HCT116 (cell line): ENCODE data around the gene NUBPL. TPM values are rescaled to one million over a fixed set of nuclear protein-coding genes. Genes with fewer than 3 reads are reported as not detected.

Source experiments
- ATAC-seq: fragments of 200-7000 bp; cut with Tn5 transposase; 2 replicates; pipeline ENCODE4 v1.9.1; 2020; ENCODE audit warnings: mild to moderate bottlenecking, moderate library complexity
- BruUV-seq: library from RNA; stranded (reverse); fragments of 400-500 nt; replicated peaks from 2 replicates; lab custom pipeline; 2021; lab: Mats Ljungman, UMichigan
- CTCF ChIA-PET: fragments of 300-600 bp; sonication (Branson Sonifier 250); formaldehyde crosslinking; loops from one replicate; lab custom pipeline; 2021; ENCODE audit warnings: antibody characterized with exemption; lab: Charles Lee
- POLR2A ChIA-PET: fragments of 300-600, 350-600 bp; sonication (Branson Sonifier 250); formaldehyde crosslinking; loops from one replicate; lab custom pipeline; 2021; ENCODE audit warnings: antibody characterized with exemption; lab: Charles Lee
- RAD21 ChIA-PET, 2 experiments: fragments of 300-600 bp; sonication (Branson Sonifier 250); formaldehyde crosslinking; loops; one replicate each; lab custom pipeline; 2023; ENCODE audit warnings: low total read pairs in 2 of 2; ENCODE audit not compliant: uncharacterized antibody in 2 of 2, unreplicated experiment in 2 of 2, low non-redundant PET in 1 of 2; lab: Charles Lee
- DNase-seq: peaks from one replicate; pipeline ENCODE4 v3.0.0-alpha.2; 2010; ENCODE audit warnings: low read depth, low spot score
- H2AFZ ChIP-seq: fragments of 200-600 bp; shearing (Covaris generic), sonication (generic); 2 replicates; pipeline ENCODE4 v1.6.1; 2017; ENCODE audit warnings: low read depth, mixed run types, mixed read lengths, antibody characterized with exemption, low read length; ENCODE audit not compliant: poor library complexity, severe bottlenecking
- H3K27ac ChIP-seq: 2 replicates; pipeline ENCODE4 v1.5.1; 2012; ENCODE audit warnings: low read depth, low read length
- H3K27me3 ChIP-seq: fragments of 200-600 bp; sonication (generic); 2 replicates; pipeline ENCODE4 v1.6.1; 2016; ENCODE audit warnings: mixed run types, low read length, mixed read lengths; ENCODE audit not compliant: insufficient read depth
- H3K36me3 ChIP-seq, 2 experiments: fragments of 200-500 bp in 1 of 2; fragments of 200-600 bp in 1 of 2; sonication (Bioruptor generic) in 1 of 2; sonication (generic) in 1 of 2; 2 replicates each; pipeline versions ENCODE4 v1.5.1 to v1.6.1; 2014 to 2016; ENCODE audit warnings: low read length in 2 of 2, inconsistent platforms in 1 of 2, mixed read lengths in 1 of 2, mixed run types in 1 of 2; ENCODE audit not compliant: insufficient read depth in 2 of 2, control insufficient read depth in 1 of 2
- H3K4me1 ChIP-seq, 2 experiments: fragments of 200-600 bp in 1 of 2; sonication (generic) in 1 of 2; 2 replicates each; pipeline versions ENCODE4 v1.5.1 to v1.6.1; 2012 to 2017; ENCODE audit warnings: low read length in 2 of 2, inconsistent platforms in 1 of 2, mild to moderate bottlenecking in 1 of 2, mixed read lengths in 1 of 2, mixed run types in 1 of 2, moderate library complexity in 1 of 2; ENCODE audit not compliant: insufficient read depth in 2 of 2, control insufficient read depth in 1 of 2
- H3K4me2 ChIP-seq: fragments of 200-600 bp; sonication (generic); 2 replicates; pipeline ENCODE4 v1.6.1; 2017; ENCODE audit warnings: mixed run types, low read length, mixed read lengths
- H3K4me3 ChIP-seq, 2 experiments: fragments of 200-600 bp in 1 of 2; sonication (generic) in 1 of 2; replicated peaks in 1 of 2; 2 replicates each; pipeline ENCODE4 v1.5.1; 2011 to 2016; ENCODE audit warnings: low read length in 2 of 2, control low read depth in 1 of 2, low read depth in 1 of 2, mild to moderate bottlenecking in 1 of 2, mixed read lengths in 1 of 2, mixed run types in 1 of 2
- H3K79me2 ChIP-seq: fragments of 200-600 bp; sonication (generic); 2 replicates; pipeline ENCODE4 v1.6.1; 2017; ENCODE audit warnings: mild to moderate bottlenecking, mixed run types, low read length, moderate library complexity, mixed read lengths; ENCODE audit not compliant: insufficient read depth
- H3K9ac ChIP-seq: fragments of 200-600 bp; sonication (generic); 2 replicates; pipeline ENCODE4 v1.6.1; 2016; ENCODE audit warnings: low read length, mixed read lengths
- H3K9me2 ChIP-seq: fragments of 200-600 bp; sonication (generic), shearing (Covaris generic); 2 replicates; pipeline ENCODE4 v1.6.1; 2017; ENCODE audit warnings: mixed run types, mild to moderate bottlenecking, moderate library complexity; ENCODE audit not compliant: insufficient read depth
- H3K9me3 ChIP-seq, 2 experiments: fragments of 200-500 bp in 1 of 2; fragments of 200-600 bp in 1 of 2; sonication (Bioruptor generic) in 1 of 2; sonication (generic) in 1 of 2; 2 replicates each; pipeline ENCODE4 v1.6.1; 2014 to 2017; ENCODE audit warnings: low read length in 2 of 2, mixed read lengths in 2 of 2, inconsistent platforms in 1 of 2, low read depth in 1 of 2, mild to moderate bottlenecking in 1 of 2, mixed run types in 1 of 2, moderate library complexity in 1 of 2; ENCODE audit not compliant: control insufficient read depth in 1 of 2, insufficient read depth in 1 of 2
- H4K20me1 ChIP-seq: fragments of 200-600 bp; sonication (generic), shearing (Covaris generic); 2 replicates; pipeline ENCODE4 v1.6.1; 2017; ENCODE audit warnings: mixed run types, mild to moderate bottlenecking, moderate library complexity; ENCODE audit not compliant: insufficient read depth
- CTCF ChIP-seq, 3 experiments: fragments of 200-600 bp in 1 of 3; sonication (generic) in 1 of 3; IDR thresholded peaks in 2 of 3; conservative IDR thresholded peaks in 1 of 3; 2 replicates each; pipeline ENCODE4 v1.5.1; 2012 to 2017; ENCODE audit warnings: low read depth in 2 of 3, low read length in 2 of 3, antibody characterized with exemption in 1 of 3, borderline replicate concordance in 1 of 3, control low read depth in 1 of 3, mild to moderate bottlenecking in 1 of 3, mixed read lengths in 1 of 3, mixed run types in 1 of 3, moderate library complexity in 1 of 3; ENCODE audit not compliant: insufficient read depth in 1 of 3
- ELF1 ChIP-seq: IDR thresholded peaks from 2 replicates; pipeline ENCODE4 v1.6.1; 2012; ENCODE audit warnings: low read depth, borderline replicate concordance
- EZH2phosphoT487 ChIP-seq: fragments of 200-600 bp; IDR thresholded peaks from 2 replicates; pipeline ENCODE4 v1.6.1; 2018; ENCODE audit warnings: antibody characterized with exemption, borderline replicate concordance
- FOSL1 ChIP-seq: IDR thresholded peaks from 2 replicates; pipeline ENCODE4 v1.6.1; 2012; ENCODE audit warnings: low read depth
- POLR2A ChIP-seq: IDR thresholded peaks from 2 replicates; pipeline ENCODE4 v1.7.0; 2011; ENCODE audit warnings: borderline replicate concordance; ENCODE audit not compliant: insufficient read depth, insufficient read length; ENCODE audit errors: extremely low read depth
- REST ChIP-seq: IDR thresholded peaks from 2 replicates; pipeline ENCODE4 v1.6.1; 2012; ENCODE audit warnings: low read depth
- SP1 ChIP-seq: IDR thresholded peaks from 2 replicates; pipeline ENCODE4 v1.6.1; 2012; ENCODE audit warnings: low read depth
- SRF ChIP-seq: IDR thresholded peaks from 2 replicates; pipeline ENCODE4 v1.6.1; 2012; ENCODE audit warnings: low read depth
- TCF7L2 ChIP-seq: IDR thresholded peaks from 2 replicates; pipeline ENCODE4 v1.7.0; 2011; ENCODE audit warnings: borderline replicate concordance, inconsistent platforms; ENCODE audit not compliant: insufficient read depth, insufficient read length; ENCODE audit errors: extremely low read depth
- YY1 ChIP-seq: IDR thresholded peaks from 2 replicates; pipeline ENCODE4 v1.6.1; 2011; ENCODE audit warnings: low read length, low read depth, moderate library complexity, mild to moderate bottlenecking; ENCODE audit not compliant: insufficient replicate concordance; ENCODE audit errors: extremely low read depth
- intact Hi-C: fragments of 100-400 bp; cut with micrococcal nuclease; formaldehyde crosslinking; loops from 2 replicates; pipeline ENCODE4 v1.10.0; 2022
- total RNA-seq: library from RNA; stranded (reverse); gene quantifications from one replicate; pipeline ENCODE4 v1.2.1, GENCODE V29; 2021; ENCODE audit not compliant: unreplicated experiment
- TF ChIP-seq, protein P1 (sequence below): IDR thresholded peaks from 2 replicates; pipeline ENCODE4 v1.6.1; 2011; ENCODE audit warnings: mild to moderate bottlenecking, low read length, moderate library complexity; ENCODE audit not compliant: insufficient replicate concordance; ENCODE audit errors: extremely low read depth

The NUBPL gene
- total RNA-seq, 1 experiment from 2014 or later, result 11.3 TPM

GRCh38 chr14:31740688-31741087 is 179.5 kb downstream of the NUBPL start:
- H3K4me2 ChIP-seq, result no peak overlapping the region
- RAD21 ChIA-PET, result no interaction called here
- no peaks in the 10 kb centered on the region for H4K20me1 ChIP-seq
- no peak overlapping the region for H3K9ac ChIP-seq
- no peaks in the 10 kb centered on the region for H3K4me1 ChIP-seq
- no peak for DNase-seq
- no peaks in the 10 kb centered on the region for H3K27me3 ChIP-seq
- BruUV-seq, result no TSS peak
- POLR2A ChIA-PET, result no interaction called here
- TF ChIP-seq TCF7L2 (no peak), FOSL1 (no peak), ELF1 (no peak), YY1 (no peak), SRF (no peak), SP1 (no peak), EZH2phosphoT487 (no peak), POLR2A (no peak), REST (no peak), CTCF (IDR thresholded peaks at IDR 0.05 in 2 of 3, conservative IDR thresholded peaks at IDR 0.05 in 1 of 3; ENCODE audit: borderline replicate concordance in 1 of 3, insufficient read depth in 1 of 3, low read depth in 2 of 3, low read length in 2 of 3) (no peak)
- TF ChIP-seq, protein P1, sequence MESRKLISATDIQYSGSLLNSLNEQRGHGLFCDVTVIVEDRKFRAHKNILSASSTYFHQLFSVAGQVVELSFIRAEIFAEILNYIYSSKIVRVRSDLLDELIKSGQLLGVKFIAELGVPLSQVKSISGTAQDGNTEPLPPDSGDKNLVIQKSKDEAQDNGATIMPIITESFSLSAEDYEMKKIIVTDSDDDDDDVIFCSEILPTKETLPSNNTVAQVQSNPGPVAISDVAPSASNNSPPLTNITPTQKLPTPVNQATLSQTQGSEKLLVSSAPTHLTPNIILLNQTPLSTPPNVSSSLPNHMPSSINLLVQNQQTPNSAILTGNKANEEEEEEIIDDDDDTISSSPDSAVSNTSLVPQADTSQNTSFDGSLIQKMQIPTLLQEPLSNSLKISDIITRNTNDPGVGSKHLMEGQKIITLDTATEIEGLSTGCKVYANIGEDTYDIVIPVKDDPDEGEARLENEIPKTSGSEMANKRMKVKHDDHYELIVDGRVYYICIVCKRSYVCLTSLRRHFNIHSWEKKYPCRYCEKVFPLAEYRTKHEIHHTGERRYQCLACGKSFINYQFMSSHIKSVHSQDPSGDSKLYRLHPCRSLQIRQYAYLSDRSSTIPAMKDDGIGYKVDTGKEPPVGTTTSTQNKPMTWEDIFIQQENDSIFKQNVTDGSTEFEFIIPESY, result no peak
- TF ChIP-seq, all 23 proteins: peak for 0
- Histone ChIP-seq H3K9me2 (no peaks in the 10 kb centered on the region), H3K4me3 (no peak overlapping the region), H2AFZ (no peak overlapping the region), H3K9me3 (no peaks in the 10 kb centered on the region), H3K36me3 (no peaks in the 10 kb centered on the region), H3K79me2 (no peaks in the 10 kb centered on the region), H3K27ac (no peak overlapping the region)
- no peak for ATAC-seq
- CTCF ChIA-PET, result no interaction called here
- intact Hi-C loops, result no loop called here
